PC-9 (cell line): ENCODE data around the gene AGBL4. TPM values are rescaled to one million over a fixed set of nuclear protein-coding genes. Genes with fewer than 3 reads are reported as not detected.

Source experiments
- BruUV-seq: library from RNA; stranded (reverse); fragments of 400-500 nt; replicated peaks from 2 replicates; lab custom pipeline; 2021; lab: Mats Ljungman, UMichigan
- CTCF ChIA-PET: fragments of 300-600 bp; sonication (Branson Sonifier 250); formaldehyde crosslinking; loops from one replicate; lab custom pipeline; 2022; ENCODE audit warnings: antibody characterized with exemption; lab: Charles Lee
- POLR2A ChIA-PET: fragments of 300-600 bp; sonication (Branson Sonifier 250); formaldehyde crosslinking; loops from one replicate; lab custom pipeline; 2022; ENCODE audit warnings: antibody characterized with exemption; ENCODE audit not compliant: unreplicated experiment; lab: Charles Lee
- DNase-seq, 2 experiments: peaks; one replicate each; pipeline versions ENCODE4 v3.0.0 to v3.0.0-alpha.2; 2015 to 2022; ENCODE audit warnings: mixed read lengths in 1 of 2
- H2AFZ ChIP-seq: fragments of 200-600 bp; sonication (generic); 2 replicates; pipeline ENCODE4 v1.8.1; 2017; ENCODE audit warnings: antibody characterized with exemption
- H3F3A ChIP-seq: fragments of 200-600 bp; sonication (generic); 2 replicates; pipeline ENCODE4 v1.8.1; 2017; ENCODE audit warnings: antibody characterized with exemption, mild to moderate bottlenecking, low read depth; ENCODE audit not compliant: insufficient read depth
- H3K27ac ChIP-seq: fragments of 200-600 bp; sonication (generic); 2 replicates; pipeline ENCODE4 v1.6.1; 2016; ENCODE audit warnings: mixed run types
- H3K27me3 ChIP-seq: fragments of 200-600 bp; sonication (generic); 2 replicates; pipeline ENCODE4 v1.6.1; 2016; ENCODE audit warnings: low read depth, mixed run types; ENCODE audit not compliant: insufficient read depth
- H3K36me3 ChIP-seq: fragments of 200-600 bp; sonication (generic); 2 replicates; pipeline ENCODE4 v1.6.1; 2016; ENCODE audit warnings: low read depth, mixed run types
- H3K4me1 ChIP-seq: fragments of 200-600 bp; sonication (generic); replicated peaks from 2 replicates; pipeline ENCODE4 v1.6.1; 2016; ENCODE audit warnings: mixed run types; ENCODE audit not compliant: insufficient read depth
- H3K4me2 ChIP-seq: fragments of 200-600 bp; sonication (generic); 2 replicates; pipeline ENCODE4 v1.6.1; 2017; ENCODE audit warnings: mixed run types
- H3K4me3 ChIP-seq: fragments of 200-600 bp; sonication (generic); 2 replicates; pipeline ENCODE4 v1.6.1; 2016; ENCODE audit warnings: mixed run types
- H3K79me2 ChIP-seq: fragments of 200-600 bp; sonication (generic); 2 replicates; pipeline ENCODE4 v1.6.1; 2017; ENCODE audit warnings: low read depth, mixed run types
- H3K9me2 ChIP-seq: fragments of 200-600 bp; sonication (generic); 2 replicates; pipeline ENCODE4 v1.8.1; 2017; ENCODE audit warnings: mild to moderate bottlenecking; ENCODE audit not compliant: insufficient read depth
- H3K9me3 ChIP-seq: fragments of 200-600 bp; sonication (generic); 2 replicates; pipeline ENCODE4 v1.8.1; 2016; ENCODE audit warnings: low read depth; ENCODE audit not compliant: insufficient read depth
- H4K20me1 ChIP-seq: fragments of 200-600 bp; sonication (generic); 2 replicates; pipeline ENCODE4 v1.8.1; 2017; ENCODE audit not compliant: insufficient read depth
- CTCF ChIP-seq: fragments of 200-600 bp; sonication (generic); conservative IDR thresholded peaks from 2 replicates; pipeline ENCODE4 v1.6.1; 2017; ENCODE audit warnings: mixed run types, antibody characterized with exemption, mild to moderate bottlenecking, moderate library complexity
- EZH2 ChIP-seq: fragments of 200-600 bp; sonication (generic); IDR thresholded peaks from 2 replicates; pipeline ENCODE4 v1.8.0; 2017; ENCODE audit warnings: antibody characterized with exemption, low read depth
- intact Hi-C: fragments of 100-400 bp; cut with micrococcal nuclease; formaldehyde crosslinking; loops from one replicate; pipeline ENCODE4 v1.10.0; 2022; ENCODE audit not compliant: unreplicated experiment
- total RNA-seq: library from RNA; stranded (reverse); gene quantifications from 2 replicates; pipeline ENCODE4 v1.2.3, GENCODE V29; 2021

The AGBL4 gene
- total RNA-seq, 1 experiment from 2014 or later = not detected

- DNase-seq = no peak
- Histone ChIP-seq H4K20me1 (no peaks in the 10 kb centered on the region), H3K4me3 (no peak overlapping the region), H3K36me3 (no peaks in the 10 kb centered on the region), H3K4me2 (no peak overlapping the region), H3K27ac (no peak overlapping the region), H3K27me3 (peaks cover 28% of the 10 kb centered on the region; the same call in 1 of the 2 replicates), H3F3A (no peaks in the 10 kb centered on the region), H3K9me3 (no peaks in the 10 kb centered on the region), H3K9me2 (no peaks in the 10 kb centered on the region), H3K4me1 (no peaks in the 10 kb centered on the region), H3K79me2 (no peaks in the 10 kb centered on the region), H2AFZ (no peak overlapping the region)
- ChIA-PET POLR2A (no interaction called here), CTCF (no interaction called here)
- intact Hi-C loops = no loop called here
- BruUV-seq = no TSS peak
- TF ChIP-seq CTCF (no peak), EZH2 (no peak)
Measured at GRCh38 chr1:48552903-48553606, 1470.7 kb downstream of the AGBL4 start.

- Histone ChIP-seq H3F3A (no peaks in the 10 kb centered on the region), H3K4me2 (no peak overlapping the region), H2AFZ (no peak overlapping the region), H3K27ac (no peak overlapping the region), H3K36me3 (no peaks in the 10 kb centered on the region), H3K4me3 (no peak overlapping the region), H3K4me1 (no peaks in the 10 kb centered on the region), H3K79me2 (no peaks in the 10 kb centered on the region), H3K27me3 (peaks cover 33% of the 10 kb centered on the region; the same call in 1 of the 2 replicates), H3K9me3 (no peaks in the 10 kb centered on the region), H3K9me2 (no peaks in the 10 kb centered on the region), H4K20me1 (no peaks in the 10 kb centered on the region)
- intact Hi-C loops = no loop called here
- POLR2A ChIA-PET = no interaction called here
- CTCF ChIA-PET = no interaction called here
- DNase-seq = no peak
- TF ChIP-seq EZH2 (no peak), CTCF (0 out of 2 replicates have a peak, but pooled peaks have one; percentile 23)
- BruUV-seq = no TSS peak
Measured at GRCh38 chr1:48552420-48552819, 1471.3 kb downstream of the AGBL4 start.

- H3K27me3 ChIP-seq = peaks cover 28% of the 10 kb centered on the region; the same call in 1 of the 2 replicates
- no peak overlapping the region for H3K27ac ChIP-seq
- H3K4me1 ChIP-seq = no peaks in the 10 kb centered on the region
- H3K4me2 ChIP-seq = no peak overlapping the region
- DNase-seq = no peak
- no peaks in the 10 kb centered on the region for H3K9me2 ChIP-seq
- H3K9me3 ChIP-seq = no peaks in the 10 kb centered on the region
- no peaks in the 10 kb centered on the region for H4K20me1 ChIP-seq
- H3K79me2 ChIP-seq = no peaks in the 10 kb centered on the region
- ChIA-PET POLR2A (no interaction called here), CTCF (no interaction called here)
- intact Hi-C loops = no loop called here
- no peaks in the 10 kb centered on the region for H3K36me3 ChIP-seq
- H3F3A ChIP-seq = no peaks in the 10 kb centered on the region
- BruUV-seq = no TSS peak
- no peak overlapping the region for H2AFZ ChIP-seq
- TF ChIP-seq CTCF (no peak), EZH2 (no peak)
- no peak overlapping the region for H3K4me3 ChIP-seq
Measured at GRCh38 chr1:48548985-48549384, 1474.8 kb downstream of the AGBL4 start.
